Activated CD4-positive, alpha-beta T cell treated with anti-CD3 and anti-CD28 coated beads, Interleukin-2, amount 10 ng/mL, durations not matched to agents 24 days and 14 days (primary cell): ENCODE results near the gene PPP2R2C. TPM values are rescaled to one million over a fixed set of nuclear protein-coding genes. Genes with fewer than 3 reads are reported as not detected.

Experiments used
- DNase-seq: peaks from one replicate; pipeline ENCODE4 v3.0.0; 2022
- H3K27ac Mint-ChIP-seq: one replicate; pipeline ENCODE4 v1.8.0; 2022; ENCODE audit warnings: mild to moderate bottlenecking, mixed read lengths
- H3K27me3 Mint-ChIP-seq: one replicate; pipeline ENCODE4 v1.8.0; 2022; ENCODE audit warnings: mixed read lengths
- H3K36me3 Mint-ChIP-seq: one replicate; pipeline ENCODE4 v1.8.0; 2022; ENCODE audit warnings: low read depth, mild to moderate bottlenecking, mixed read lengths
- H3K4me1 Mint-ChIP-seq: one replicate; pipeline ENCODE4 v1.8.0; 2021; ENCODE audit warnings: mixed read lengths
- H3K4me3 Mint-ChIP-seq: one replicate; pipeline ENCODE4 v1.8.0; 2022; ENCODE audit warnings: mild to moderate bottlenecking, moderate library complexity, mixed read lengths
- H3K9me3 Mint-ChIP-seq: one replicate; pipeline ENCODE4 v1.8.0; 2021; ENCODE audit warnings: mixed read lengths
- intact Hi-C: fragments of 100-400 bp; cut with micrococcal nuclease; formaldehyde crosslinking; loops from one replicate; pipeline ENCODE4 v1.15.1; 2023
- total RNA-seq: library from RNA; stranded (reverse); gene quantifications from 2 replicates; pipeline ENCODE4 v1.2.3, GENCODE V29; 2022

Gene PPP2R2C
- total RNA-seq, 1 donor from 2014 or later: not detected

- Mint-ChIP-seq H3K4me3 (no peak overlapping the region), H3K9me3 (no peaks in the 10 kb centered on the region), H3K27me3 (no peaks in the 10 kb centered on the region)
These were observed 19.3 kb downstream of the PPP2R2C start for GRCh38 chr4:6452897-6453687.

GRCh38 chr4:6452116-6452896, 20.1 kb downstream of the PPP2R2C start:
- H3K9me3 Mint-ChIP-seq: no peaks in the 10 kb centered on the region
- no peak overlapping the region for H3K4me3 Mint-ChIP-seq
- no peak for DNase-seq
- no peaks in the 10 kb centered on the region for H3K4me1 Mint-ChIP-seq
- intact Hi-C loops: no loop called here
- H3K27ac Mint-ChIP-seq: no peak overlapping the region
- no peaks in the 10 kb centered on the region for H3K27me3 Mint-ChIP-seq
- no peaks in the 10 kb centered on the region for H3K36me3 Mint-ChIP-seq

More at GRCh38 chr4:6452897-6453687, 19.3 kb downstream of the PPP2R2C start:
- intact Hi-C loops: no loop called here
- no peaks in the 10 kb centered on the region for H3K36me3 Mint-ChIP-seq
- no peak overlapping the region for H3K27ac Mint-ChIP-seq
- H3K4me1 Mint-ChIP-seq: no peaks in the 10 kb centered on the region
- DNase-seq: no peak

GRCh38 chr4:6451309-6451708, 21.1 kb downstream of the PPP2R2C start:
- Mint-ChIP-seq H3K27me3 (no peaks in the 10 kb centered on the region), H3K4me3 (no peak overlapping the region), H3K36me3 (no peaks in the 10 kb centered on the region), H3K9me3 (no peaks in the 10 kb centered on the region), H3K27ac (no peak overlapping the region), H3K4me1 (no peaks in the 10 kb centered on the region)
- DNase-seq: no peak
- intact Hi-C loops: no loop called here

GRCh38 chr4:6450709-6451108, 21.7 kb downstream of the PPP2R2C start:
- Mint-ChIP-seq H3K4me3 (no peak overlapping the region), H3K9me3 (no peaks in the 10 kb centered on the region), H3K36me3 (no peaks in the 10 kb centered on the region), H3K27ac (no peak overlapping the region), H3K27me3 (no peaks in the 10 kb centered on the region), H3K4me1 (no peaks in the 10 kb centered on the region)
- intact Hi-C loops: no loop called here
- DNase-seq: no peak

GRCh38 chr4:6449746-6450369, 22.6 kb downstream of the PPP2R2C start:
- no peak for DNase-seq
- no peaks in the 10 kb centered on the region for H3K9me3 Mint-ChIP-seq
- no peak overlapping the region for H3K4me3 Mint-ChIP-seq
- no peaks in the 10 kb centered on the region for H3K4me1 Mint-ChIP-seq
- intact Hi-C loops: no loop called here
- H3K27ac Mint-ChIP-seq: no peak overlapping the region
- no peaks in the 10 kb centered on the region for H3K27me3 Mint-ChIP-seq
- H3K36me3 Mint-ChIP-seq: no peaks in the 10 kb centered on the region

- no peak for DNase-seq
- Mint-ChIP-seq H3K27me3 (no peaks in the 10 kb centered on the region), H3K27ac (no peak overlapping the region), H3K9me3 (no peaks in the 10 kb centered on the region), H3K36me3 (no peaks in the 10 kb centered on the region), H3K4me1 (no peaks in the 10 kb centered on the region), H3K4me3 (no peak overlapping the region)
- intact Hi-C loops: no loop called here
These were observed 23.1 kb downstream of the PPP2R2C start for GRCh38 chr4:6449335-6449734.

- intact Hi-C loops: no loop called here
- Mint-ChIP-seq H3K36me3 (no peaks in the 10 kb centered on the region), H3K9me3 (no peaks in the 10 kb centered on the region), H3K4me3 (no peak overlapping the region), H3K4me1 (no peaks in the 10 kb centered on the region), H3K27ac (no peak overlapping the region), H3K27me3 (no peaks in the 10 kb centered on the region)
- DNase-seq: no peak
These were observed 23.8 kb downstream of the PPP2R2C start for GRCh38 chr4:6448476-6449170.

- intact Hi-C loops: no loop called here
- Mint-ChIP-seq H3K4me3 (no peak overlapping the region), H3K36me3 (no peaks in the 10 kb centered on the region), H3K27me3 (no peaks in the 10 kb centered on the region), H3K27ac (no peak overlapping the region), H3K9me3 (no peaks in the 10 kb centered on the region), H3K4me1 (no peaks in the 10 kb centered on the region)
- no peak for DNase-seq
These were observed 24.7 kb downstream of the PPP2R2C start for GRCh38 chr4:6447672-6448171.

- Mint-ChIP-seq H3K4me1 (no peaks in the 10 kb centered on the region), H3K4me3 (no peak overlapping the region), H3K9me3 (no peaks in the 10 kb centered on the region), H3K27me3 (no peaks in the 10 kb centered on the region), H3K27ac (no peak overlapping the region), H3K36me3 (no peaks in the 10 kb centered on the region)
- intact Hi-C loops: no loop called here
- no peak for DNase-seq
These were observed 25.6 kb downstream of the PPP2R2C start for GRCh38 chr4:6446538-6447451.

- no peaks in the 10 kb centered on the region for H3K9me3 Mint-ChIP-seq
- no peak for DNase-seq
- no peak overlapping the region for H3K4me3 Mint-ChIP-seq
- intact Hi-C loops: no loop called here
- no peaks in the 10 kb centered on the region for H3K27me3 Mint-ChIP-seq
- H3K36me3 Mint-ChIP-seq: no peaks in the 10 kb centered on the region
- no peaks in the 10 kb centered on the region for H3K4me1 Mint-ChIP-seq
- H3K27ac Mint-ChIP-seq: no peak overlapping the region
These were observed 26.3 kb downstream of the PPP2R2C start for GRCh38 chr4:6446130-6446482.

GRCh38 chr4:6445403-6446129, 26.8 kb downstream of the PPP2R2C start:
- no peak for DNase-seq
- H3K27ac Mint-ChIP-seq: no peak overlapping the region
- no peaks in the 10 kb centered on the region for H3K4me1 Mint-ChIP-seq
- no peaks in the 10 kb centered on the region for H3K27me3 Mint-ChIP-seq
- H3K4me3 Mint-ChIP-seq: no peak overlapping the region
- intact Hi-C loops: no loop called here
- H3K36me3 Mint-ChIP-seq: no peaks in the 10 kb centered on the region
- H3K9me3 Mint-ChIP-seq: no peaks in the 10 kb centered on the region

GRCh38 chr4:6444582-6444981, 27.8 kb downstream of the PPP2R2C start:
- DNase-seq: no peak
- Mint-ChIP-seq H3K27ac (no peak overlapping the region), H3K4me1 (no peaks in the 10 kb centered on the region), H3K9me3 (no peaks in the 10 kb centered on the region), H3K27me3 (no peaks in the 10 kb centered on the region), H3K36me3 (no peaks in the 10 kb centered on the region), H3K4me3 (no peak overlapping the region)
- intact Hi-C loops: no loop called here
